ENCODE measurements around the gene STK4.

DNA sequence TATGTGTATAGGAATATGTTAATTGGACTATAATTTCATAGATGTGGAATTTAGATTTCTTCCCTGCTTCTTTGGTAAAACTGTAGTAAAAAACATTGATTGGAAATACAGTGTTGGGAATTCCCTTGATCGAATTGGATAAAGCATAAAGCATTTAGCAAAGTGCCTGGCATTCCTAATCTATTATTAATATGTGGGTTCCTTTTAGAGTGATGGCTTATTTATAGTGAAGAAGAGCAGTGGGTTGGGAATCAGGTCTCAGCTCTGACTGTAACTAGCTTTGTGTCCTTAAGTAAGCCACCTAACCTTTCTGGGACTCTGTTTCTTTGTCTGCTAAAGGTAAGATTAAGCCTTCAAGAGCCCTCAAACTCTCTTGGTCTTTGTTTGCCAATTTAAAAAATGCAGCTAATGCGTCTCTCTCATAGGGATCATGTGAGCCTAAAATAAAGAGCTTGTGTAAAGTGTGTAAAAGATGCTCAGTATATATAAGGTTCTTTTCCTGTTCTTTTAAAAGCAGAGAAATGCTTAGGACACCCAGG is 81.3 kb downstream of the STK4 start:
- TF ChIP-seq, protein P1, sequence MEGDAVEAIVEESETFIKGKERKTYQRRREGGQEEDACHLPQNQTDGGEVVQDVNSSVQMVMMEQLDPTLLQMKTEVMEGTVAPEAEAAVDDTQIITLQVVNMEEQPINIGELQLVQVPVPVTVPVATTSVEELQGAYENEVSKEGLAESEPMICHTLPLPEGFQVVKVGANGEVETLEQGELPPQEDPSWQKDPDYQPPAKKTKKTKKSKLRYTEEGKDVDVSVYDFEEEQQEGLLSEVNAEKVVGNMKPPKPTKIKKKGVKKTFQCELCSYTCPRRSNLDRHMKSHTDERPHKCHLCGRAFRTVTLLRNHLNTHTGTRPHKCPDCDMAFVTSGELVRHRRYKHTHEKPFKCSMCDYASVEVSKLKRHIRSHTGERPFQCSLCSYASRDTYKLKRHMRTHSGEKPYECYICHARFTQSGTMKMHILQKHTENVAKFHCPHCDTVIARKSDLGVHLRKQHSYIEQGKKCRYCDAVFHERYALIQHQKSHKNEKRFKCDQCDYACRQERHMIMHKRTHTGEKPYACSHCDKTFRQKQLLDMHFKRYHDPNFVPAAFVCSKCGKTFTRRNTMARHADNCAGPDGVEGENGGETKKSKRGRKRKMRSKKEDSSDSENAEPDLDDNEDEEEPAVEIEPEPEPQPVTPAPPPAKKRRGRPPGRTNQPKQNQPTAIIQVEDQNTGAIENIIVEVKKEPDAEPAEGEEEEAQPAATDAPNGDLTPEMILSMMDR (IDR thresholded peaks at IDR 0.05), result no peak
- no peak for TF ChIP-seq POLR2A (IDR thresholded peaks at IDR 0.05)

Measured in testis (tissue), 2 donors.